Measurements from ENCODE around the gene BBIP1.
"Not testable (repeated sequence)": the region's sequence is repeated elsewhere in the genome, so short reads cannot be mapped to it uniquely, and the experiment has no call there.

The BBIP1 gene

DNA sequence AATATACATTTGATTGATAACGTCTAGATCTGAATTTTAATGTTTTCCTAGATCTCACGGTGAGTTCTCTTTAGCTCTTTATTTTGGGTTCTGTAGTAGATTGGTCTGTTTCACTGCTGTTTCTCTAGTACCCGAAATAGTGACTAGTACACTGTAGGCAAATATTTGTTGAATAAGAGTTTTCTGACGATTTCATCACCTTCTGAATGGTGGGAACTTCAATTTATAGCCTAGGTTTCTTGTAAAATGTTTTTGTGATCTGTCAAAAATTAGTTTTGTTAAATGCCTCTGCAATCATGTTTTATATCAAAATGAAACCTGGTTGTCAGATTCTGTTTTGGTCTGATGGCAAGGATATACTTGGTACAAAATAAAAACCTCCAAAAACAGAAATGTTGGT, 37.1 kb downstream of the BBIP1 start:
- no peak for DNase-seq (ENCODE audit: low read depth)

DNA sequence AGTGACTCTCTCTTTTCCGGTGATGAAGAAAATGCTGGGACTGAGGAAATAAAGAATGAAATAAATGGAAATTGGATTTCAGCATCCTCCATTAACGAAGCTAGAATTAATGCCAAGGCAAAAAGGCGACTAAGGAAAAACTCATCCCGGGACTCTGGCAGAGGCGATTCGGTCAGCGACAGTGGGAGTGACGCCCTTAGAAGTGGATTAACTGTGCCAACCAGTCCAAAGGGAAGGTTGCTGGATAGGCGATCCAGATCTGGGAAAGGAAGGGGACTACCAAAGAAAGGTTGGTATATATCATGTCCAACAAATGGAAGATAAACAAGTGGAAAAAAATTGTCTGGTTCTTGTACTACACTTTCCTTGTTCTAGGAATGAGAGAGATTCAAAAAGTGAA, 37.7 kb downstream of the BBIP1 start:
- DNase-seq (ENCODE audit: low read depth): no peak

DNA sequence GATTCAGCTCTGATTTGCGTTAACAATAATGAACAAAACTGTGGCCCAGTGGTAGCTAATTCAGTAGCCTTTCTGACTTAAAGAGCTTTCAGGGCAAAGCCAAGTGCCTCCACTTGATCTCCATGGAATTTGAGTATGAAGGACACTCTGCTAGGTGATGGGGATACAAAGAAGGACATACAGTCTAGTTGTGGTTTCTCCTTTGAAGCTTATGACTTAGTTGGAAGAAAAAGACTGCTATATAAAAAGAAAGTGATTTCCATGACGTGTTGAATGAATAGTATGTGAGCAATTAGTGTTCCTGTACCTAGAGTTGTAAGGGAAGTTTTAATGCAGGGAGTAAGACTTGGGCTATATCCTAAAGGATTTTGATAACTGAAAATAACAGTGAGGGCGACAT, 39.0 kb downstream of the BBIP1 start:
- no peak for DNase-seq (ENCODE audit: low read depth)

DNA sequence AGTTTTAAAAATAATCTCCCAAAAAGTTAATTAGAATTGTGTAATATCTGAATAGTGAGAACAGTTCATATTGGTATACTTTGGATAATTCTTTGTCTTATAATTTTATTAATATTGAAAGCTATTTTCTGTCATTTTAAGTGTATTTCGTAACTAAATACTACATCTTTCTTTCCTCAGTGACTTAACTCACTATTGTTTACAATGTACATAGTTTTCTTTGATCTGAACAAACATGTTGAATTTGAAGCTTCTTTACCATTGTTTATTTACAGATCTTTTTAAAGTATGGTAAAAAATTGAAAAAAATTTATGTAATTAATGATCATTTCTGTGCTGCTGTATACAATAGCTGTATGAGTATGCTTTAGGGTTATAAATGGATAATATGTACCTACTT, 42.2 kb downstream of the BBIP1 start:
- DNase-seq (ENCODE audit: low read depth): no peak

DNA sequence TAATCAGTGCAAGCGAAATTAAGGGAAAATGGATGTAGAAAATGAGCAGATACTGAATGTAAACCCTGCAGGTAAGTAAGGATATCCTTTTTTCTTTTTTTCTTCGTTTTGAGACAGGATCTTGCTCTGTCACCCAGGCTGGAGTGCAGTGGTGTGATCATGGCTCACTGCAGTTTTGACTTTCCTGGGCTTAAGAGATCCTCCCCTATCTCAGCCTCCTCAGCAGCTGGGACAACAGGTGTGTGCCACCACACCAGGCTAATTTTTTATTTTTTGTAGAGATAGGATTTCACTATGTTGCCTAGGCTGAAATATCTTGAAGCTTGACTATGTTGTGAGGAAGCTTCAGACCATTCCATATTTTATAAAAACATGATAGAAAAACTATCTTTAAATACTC, 43.0 kb downstream of the BBIP1 start:
- no peak for DNase-seq (ENCODE audit: low read depth)

DNA sequence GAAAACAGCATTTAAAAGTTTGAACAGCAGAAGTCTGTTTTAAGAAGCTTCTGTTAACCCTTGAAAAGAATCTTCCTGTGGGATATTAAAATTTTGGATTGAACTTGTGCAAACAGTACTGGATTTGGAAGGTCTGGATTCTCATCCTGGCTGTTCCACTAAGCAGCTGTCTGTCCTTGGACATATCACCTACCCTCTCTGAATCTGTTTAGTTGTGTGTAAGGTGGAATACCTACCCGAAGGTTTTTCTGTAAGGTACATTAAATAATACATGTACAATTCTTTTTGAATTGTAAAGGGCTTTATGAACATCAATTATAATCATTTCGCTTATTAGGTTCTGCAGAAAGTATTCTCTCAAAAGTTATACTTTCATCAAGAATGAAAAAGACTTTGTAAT, 45.0 kb downstream of the BBIP1 start:
- DNase-seq (ENCODE audit: low read depth): no peak

DNA sequence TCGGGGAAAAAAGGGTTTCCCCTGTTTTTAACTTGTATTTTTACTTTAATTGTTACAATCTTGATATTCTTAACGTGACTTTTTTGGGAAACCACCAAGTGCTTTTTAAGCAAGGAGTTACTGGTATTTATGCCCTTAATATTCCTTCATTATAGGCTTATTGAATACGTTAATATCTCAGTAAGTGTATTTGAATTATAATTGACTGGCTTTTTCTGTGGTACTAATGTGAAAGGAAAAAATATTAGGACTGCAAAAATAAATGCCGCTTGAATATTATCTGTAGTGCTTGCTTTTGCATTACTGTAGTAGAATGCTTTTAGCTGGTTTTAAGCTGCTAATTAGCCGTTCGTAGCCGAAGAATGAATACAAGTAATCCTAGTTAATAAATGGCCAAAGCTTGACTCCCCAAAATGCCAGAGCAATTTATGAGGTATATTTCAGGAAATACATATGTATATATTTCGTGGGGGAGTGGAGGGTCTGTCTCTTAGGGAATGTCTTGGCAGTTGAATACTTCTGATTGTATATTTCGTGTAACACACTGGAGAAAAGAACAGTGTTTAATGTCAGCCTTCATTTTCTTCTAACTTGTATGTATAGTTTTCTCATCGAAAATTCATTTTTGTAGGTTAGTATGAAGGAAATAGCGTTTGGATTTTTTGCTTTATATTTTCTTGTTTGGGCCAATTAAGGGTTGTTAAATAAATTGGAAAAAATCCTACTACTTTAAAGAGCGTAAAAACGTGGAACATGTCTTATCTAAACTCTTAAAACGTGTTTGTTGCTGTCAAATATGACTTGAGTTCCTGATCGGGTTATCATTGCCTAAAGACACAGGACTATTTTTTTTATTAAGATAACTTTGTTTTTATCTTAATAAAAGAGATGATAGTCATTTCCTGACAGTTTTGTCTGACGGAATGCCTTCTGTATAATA, 45.7 kb downstream of the BBIP1 start:
- no peak for DNase-seq (ENCODE audit: low read depth)

DNA sequence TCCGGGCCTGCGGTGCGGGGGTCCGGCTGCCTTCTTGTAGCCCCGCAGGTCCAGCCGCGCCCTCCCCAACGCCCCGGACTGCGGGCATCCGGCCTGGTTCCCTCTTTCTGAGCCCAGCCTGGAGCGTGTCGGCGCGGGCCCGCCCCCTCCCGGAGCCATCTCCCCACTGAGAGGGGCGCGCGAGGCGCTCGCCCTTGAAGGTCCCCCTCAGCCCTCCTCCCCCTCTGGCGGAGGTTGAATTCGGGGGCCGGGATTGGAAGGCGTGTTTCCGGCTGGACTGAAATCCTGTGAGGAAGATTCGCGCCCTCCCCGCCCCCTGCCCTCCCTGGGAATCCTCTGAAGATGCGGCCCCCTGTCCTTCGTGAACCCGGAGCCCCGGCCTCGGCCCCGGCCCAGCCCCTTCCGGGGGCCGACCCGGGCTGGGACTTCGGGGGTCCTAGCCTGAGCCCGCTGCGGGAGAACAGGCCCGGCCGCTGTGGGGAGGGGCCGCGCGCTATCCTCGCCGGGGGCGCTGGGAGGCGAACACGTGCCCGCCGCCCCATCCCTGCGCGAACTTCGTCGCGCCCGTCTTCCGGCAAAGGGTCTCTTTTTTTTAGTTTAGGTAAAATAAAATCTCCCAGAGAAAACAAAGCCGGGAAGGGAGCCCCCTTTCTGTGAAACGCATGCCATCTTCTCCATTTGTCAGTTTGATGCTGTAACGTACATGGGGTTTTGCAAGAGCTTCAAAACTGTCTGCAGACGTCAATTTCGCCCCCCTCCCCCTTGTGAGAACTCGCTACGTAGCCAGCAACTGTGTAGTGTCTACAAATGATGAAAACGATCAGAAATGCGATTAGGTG, 46.6 kb downstream of the BBIP1 start:
- DNase-seq (ENCODE audit: low read depth): peak; percentile 85

DNA sequence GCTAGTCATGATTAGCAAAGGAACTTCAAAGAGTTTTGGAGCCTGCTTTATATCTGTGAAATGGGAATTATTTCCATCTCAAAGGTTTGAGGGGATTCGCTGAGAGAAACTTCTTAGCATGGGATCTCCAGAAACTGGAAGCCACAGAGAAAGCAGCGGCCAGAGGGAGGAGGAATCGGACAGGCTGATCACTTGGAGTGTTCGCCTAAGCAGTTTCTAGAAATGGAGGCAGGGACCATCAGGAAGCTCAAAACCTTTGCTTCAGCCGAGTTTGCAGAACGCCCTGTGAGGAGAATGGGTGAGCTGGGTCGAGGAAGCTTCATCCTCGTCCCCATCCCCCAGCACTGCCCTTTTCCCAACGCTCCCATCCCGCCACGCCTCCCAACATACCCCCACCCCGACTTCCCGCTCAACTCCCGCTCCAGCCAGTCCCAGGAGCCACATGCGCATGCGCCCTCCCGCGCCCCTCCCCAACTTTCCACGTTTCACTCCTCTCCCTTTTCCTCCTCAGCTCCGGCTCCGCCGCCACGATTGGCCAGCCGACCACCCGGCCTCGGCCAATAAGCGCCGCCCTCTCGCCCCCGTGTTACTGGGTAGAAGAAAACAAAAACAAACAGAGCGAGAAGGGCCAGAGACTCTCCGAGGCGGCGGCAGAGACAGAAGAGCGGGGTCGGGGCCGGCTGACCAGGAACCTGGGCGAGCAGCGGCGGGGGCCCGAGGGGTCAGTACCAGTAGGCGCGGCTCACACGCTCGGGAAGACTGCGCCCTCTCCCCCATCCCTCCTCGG, 47.5 kb downstream of the BBIP1 start, which contains the start of gene PDCD4:
Gene PDCD4 (plus strand): TSS at position 631 of the 787 bp plus-strand sequence. CDS start 4,100 bp downstream, outside the sequence.
- DNase-seq (ENCODE audit: low read depth): peak; percentile 94

DNA sequence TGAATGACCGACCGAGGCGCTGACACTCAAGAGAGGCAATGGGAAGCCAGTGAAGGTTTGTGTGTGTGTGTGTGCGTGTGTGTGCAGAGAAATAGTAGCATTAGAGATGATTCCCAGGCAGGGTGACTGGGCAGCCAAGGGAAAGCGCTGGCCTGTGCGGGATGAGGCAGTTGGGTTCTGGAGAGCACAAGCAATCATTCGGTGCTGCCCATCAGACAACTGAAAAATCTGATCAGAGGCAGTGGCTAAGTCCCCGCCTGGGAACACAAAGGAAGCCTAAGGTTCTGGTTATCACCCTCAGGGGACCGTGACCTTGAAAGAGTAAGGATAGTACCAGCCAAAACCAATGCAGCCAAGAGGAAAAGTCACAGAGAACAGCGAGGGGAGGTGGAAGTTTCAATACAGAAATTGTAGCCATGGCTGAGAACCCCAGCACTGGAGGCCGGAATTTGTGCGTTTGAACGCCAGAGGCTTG, 48.1 kb downstream of the BBIP1 start:
- no peak for DNase-seq (ENCODE audit: low read depth)

DNA sequence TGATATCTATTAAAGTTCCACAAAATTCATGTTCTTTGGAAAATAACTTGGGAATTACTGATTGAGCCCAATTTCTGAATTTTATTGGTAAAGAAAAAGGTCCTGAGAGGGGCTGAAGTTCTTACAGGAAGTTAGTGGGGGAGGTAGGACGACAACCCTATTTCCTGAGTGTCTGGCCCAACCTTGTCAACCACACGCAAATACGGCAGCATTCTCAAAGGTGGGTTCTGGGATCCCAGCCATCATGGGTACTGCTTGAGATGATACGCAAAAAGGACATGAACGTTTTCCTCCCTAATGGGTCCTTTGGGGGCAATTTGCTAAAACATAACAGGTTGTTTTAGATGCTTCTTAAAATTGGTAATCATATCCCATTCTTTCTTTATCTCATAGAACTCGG, 50.0 kb downstream of the BBIP1 start:
- peak; percentile 53 for DNase-seq (ENCODE audit: low read depth)

DNA sequence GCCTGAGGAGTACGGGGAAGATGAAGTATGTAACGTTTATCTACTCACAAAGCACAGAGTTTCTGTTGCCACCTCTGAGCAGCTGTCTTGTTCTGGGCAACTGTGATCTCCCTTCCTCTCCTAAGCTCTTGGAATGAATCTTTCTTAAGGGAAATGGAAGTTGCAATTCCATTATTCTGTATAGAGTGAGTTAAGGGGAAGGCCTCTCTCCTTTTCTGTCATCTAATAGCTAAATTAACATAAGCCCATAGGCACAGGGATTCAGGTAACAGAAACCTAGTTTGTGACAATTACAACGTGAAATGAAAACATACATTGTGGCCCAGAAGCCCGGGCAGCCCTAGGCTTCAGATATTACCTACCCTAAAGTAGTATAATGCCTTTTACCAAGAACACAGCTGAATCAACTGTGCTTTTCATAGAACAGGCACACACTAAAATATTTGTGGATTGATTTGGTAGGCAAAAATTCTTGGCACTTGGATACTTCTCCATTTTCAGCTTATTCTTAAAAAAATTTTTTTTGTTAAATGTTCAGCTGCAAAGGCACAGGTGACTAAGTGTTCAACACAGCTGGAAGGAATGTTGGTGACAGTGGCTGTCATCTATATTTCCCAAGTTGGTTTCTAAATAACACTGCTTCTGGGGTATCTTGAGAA, 51.0 kb downstream of the BBIP1 start:
- no peak for DNase-seq (ENCODE audit: low read depth)

DNA sequence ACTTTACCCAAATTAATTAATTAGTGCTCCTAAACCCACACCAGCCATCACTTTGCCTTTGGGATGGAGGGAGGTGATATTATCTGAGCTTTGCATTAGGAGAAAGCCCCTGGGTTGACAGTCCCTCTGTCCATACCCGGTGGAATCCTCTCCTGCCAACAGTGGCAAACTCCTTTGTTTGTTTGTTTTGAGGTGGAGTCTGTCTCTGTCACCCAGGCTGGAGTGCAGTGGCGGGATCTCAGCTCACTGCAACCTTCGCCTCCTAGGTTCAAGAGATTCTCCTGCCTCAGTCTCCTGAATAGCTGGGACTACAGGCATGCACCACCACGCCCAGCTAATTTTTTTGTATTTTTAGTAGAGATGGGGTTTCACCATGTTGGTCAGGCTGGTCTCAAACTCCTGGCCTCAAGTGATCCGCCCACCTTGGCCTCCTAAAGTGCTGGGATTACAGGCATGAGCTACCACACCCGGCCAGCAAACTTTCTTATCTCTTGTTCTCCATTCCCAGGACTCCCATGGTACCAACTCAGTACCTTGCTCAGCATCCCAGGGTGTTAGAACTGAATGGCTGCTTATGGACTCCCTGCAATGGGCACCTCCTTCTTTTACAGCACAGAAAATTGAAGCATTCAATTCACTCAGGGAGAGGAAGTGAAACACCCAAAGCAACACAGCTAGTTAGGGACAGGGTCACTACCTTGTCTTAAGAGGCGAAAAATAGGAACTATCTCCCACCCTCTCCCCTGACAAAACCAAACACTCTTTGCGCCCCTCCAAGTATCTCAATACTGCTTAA, 51.8 kb downstream of the BBIP1 start:
- not testable (repeated sequence) for DNase-seq (ENCODE audit: low read depth)

DNA sequence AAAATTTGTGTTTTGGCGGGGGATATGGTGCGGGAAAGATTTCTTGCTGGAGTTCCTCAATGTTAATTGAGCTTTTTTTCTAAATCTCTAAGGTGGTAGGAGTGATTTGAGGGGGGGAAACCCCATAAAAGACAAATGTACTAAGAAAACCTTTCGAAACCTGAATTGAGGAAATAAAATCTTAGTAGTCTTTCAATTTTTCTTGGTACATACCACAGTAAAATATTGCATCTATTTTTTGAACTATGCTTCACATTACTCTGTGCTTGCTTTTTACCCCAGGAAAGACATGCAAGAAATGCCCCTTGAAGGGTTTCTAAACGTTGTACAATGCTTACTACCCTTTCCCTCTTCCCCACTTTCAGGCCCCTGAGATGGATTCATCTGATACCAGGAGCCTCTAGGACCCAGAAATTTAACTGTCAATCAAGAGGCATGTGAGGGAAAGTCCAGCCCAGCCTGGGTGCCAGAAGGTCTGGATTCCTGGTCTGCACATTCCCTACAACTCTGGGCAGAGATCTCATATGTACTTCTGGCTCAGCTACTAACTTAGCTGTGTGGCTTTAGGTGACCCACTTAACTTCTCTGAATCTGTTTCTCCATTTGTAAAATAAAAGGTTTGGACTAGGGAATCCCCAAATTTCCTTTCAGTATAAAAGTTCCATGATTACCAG, 53.0 kb downstream of the BBIP1 start:
- no peak for DNase-seq (ENCODE audit: low read depth)

DNA sequence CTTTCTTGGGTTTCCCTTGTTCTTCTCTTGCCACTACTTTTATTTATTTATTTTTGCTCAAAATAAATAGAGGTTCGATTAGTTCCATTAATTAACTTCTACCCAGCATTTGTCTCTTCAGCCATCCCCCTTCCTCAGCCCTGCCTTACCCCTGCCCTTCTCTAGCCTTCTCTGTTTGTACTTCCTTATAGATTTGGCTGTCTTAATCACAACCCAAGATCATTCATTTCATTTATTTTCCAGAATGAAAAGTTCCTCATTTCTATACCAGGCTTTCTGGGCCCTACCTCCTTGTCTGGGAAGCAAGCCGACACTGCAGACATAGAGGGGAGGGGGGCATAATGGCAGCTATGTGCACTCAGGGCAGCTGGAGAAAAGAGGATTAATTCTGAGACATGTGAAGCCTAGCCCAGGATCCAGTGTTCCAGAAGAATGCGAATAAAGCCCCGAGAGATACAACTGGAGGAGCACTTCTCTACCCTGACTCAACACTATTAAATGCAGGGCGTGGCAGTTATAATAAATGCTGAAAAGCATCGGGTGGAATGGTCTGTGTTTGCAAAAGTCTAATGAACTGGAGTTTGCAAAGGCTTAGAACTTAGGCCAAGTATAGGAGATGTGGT, 53.7 kb downstream of the BBIP1 start:
- DNase-seq (ENCODE audit: low read depth): no peak

DNA sequence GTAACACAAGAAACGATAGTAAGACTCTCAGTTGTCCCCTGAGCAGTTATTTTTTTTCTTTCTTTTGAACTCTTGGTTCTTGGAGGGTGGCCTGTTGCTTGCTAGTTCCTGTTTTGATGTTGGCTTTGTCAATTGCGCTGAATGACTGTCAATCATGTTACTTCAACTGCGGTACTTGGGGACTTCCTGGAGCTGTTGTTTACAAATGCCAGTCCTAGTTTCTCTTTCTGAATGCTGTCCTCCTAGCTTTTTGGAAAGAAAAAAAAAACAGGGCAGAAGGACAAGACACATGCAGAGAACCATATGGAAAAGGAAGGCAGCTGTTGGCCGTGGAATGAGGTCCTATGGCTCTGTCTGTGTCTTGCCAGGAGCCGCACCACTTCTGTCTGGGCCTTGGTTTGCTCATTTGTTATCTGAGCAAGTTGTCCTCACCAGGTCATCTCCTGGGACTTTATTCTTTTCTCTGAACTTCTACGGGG, 54.3 kb downstream of the BBIP1 start:
- peak; percentile 56 for DNase-seq (ENCODE audit: low read depth)

DNA sequence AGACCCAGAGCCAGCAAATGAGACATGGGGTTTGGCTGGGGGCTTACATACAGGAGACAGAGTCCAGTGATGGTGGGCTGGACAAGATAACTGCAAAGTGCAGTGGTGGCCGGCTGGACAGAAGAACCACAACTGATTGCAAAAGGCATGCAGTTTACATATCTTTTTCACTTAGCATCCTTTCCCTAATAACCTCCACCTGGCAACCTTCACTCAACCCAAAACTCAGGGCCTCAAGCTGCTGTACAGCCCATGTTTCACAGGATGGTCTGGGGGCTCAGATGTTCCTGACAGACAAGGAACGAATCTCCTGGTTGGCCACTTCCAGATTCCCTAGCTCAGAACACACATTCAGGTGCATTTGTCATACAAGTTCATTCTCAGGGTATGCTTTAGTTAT, 55.0 kb downstream of the BBIP1 start:
- DNase-seq (ENCODE audit: low read depth): no peak

DNA sequence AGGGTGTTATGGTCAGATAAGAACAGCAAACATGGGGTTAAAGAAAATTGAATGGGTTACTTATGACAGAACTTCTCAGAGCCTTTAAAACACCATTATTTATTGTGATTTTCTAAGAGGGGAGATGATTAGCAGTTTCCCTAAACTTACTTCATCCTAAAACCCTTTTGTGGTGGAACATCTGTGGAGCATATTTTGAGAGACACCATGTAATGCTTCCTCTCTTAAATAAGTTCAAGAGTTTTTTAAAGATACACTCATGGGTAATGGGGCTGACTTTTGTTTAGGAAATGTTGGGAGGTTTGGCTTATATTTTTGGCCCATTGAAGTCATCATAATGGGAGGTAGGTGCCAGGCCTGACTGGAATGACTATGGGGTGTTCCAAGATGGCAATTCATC, 55.6 kb downstream of the BBIP1 start:
- no peak for DNase-seq (ENCODE audit: low read depth)

DNA sequence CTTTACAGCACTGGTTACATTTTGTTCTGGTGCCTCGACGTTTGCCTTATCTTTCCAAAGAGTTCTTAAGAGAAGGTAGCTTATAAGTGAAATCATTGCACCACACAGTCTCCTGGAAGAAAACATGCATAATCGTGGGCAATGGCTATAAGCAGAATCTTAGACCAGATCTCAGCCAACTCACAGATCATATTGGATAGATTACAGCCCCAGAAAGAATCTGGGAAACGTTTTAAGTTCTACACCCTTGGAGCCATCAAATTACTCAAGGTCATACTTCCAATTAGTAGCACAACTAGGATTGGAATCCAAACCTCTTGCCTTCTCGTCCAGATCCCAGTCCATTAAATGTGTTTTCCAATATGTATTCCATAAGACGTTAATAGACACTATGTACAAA, 56.0 kb downstream of the BBIP1 start:
- DNase-seq (ENCODE audit: low read depth): no peak
